Fibroblast of the aortic adventitia (primary cell): Measurements from ENCODE around the gene AKT2. TPM values are rescaled to one million over a fixed set of nuclear protein-coding genes. Genes with fewer than 3 reads are reported as not detected.

Experiments
- DNase-seq: peaks from one replicate; pipeline ENCODE4 v3.0.0-alpha.2; 2010; ENCODE audit warnings: low read depth
- H3K4me3 ChIP-seq: 2 replicates; pipeline ENCODE4 v1.5.1; 2011; ENCODE audit warnings: low read depth, mild to moderate bottlenecking, control low read depth, low read length, moderate library complexity
- CTCF ChIP-seq: IDR thresholded peaks from 2 replicates; pipeline ENCODE4 v1.5.1; 2011; ENCODE audit warnings: mild to moderate bottlenecking, low read length, control low read depth, inconsistent platforms; ENCODE audit not compliant: insufficient read depth
- total RNA-seq: library from RNA; depleted of rRNA; stranded (reverse); fragments of >200 nt; gene quantifications from 2 replicates; pipeline ENCODE4 v1.2.3, GENCODE V29; 2012; ENCODE audit warnings: low replicate concordance

Gene AKT2
- total RNA-seq, 1 donor, result 124 TPM

- H3K4me3 ChIP-seq, result no peak overlapping the region
- TF ChIP-seq CTCF, result no peak
- no peak for DNase-seq
These were observed 55.2 kb downstream of the AKT2 start for GRCh38 chr19:40229926-40230417.

- peak; percentile 37 for DNase-seq
- TF ChIP-seq CTCF, result no peak
- H3K4me3 ChIP-seq, result no peak overlapping the region
These were observed 55.7 kb downstream of the AKT2 start for GRCh38 chr19:40229484-40229883.

- DNase-seq, result no peak
- TF ChIP-seq CTCF, result no peak
- H3K4me3 ChIP-seq, result no peak overlapping the region
These were observed 56.3 kb downstream of the AKT2 start for GRCh38 chr19:40228863-40229262.

GRCh38 chr19:40228346-40228745 is 56.8 kb downstream of the AKT2 start:
- no peak overlapping the region for H3K4me3 ChIP-seq
- TF ChIP-seq CTCF, result no peak
- DNase-seq, result no peak

- TF ChIP-seq CTCF, result peak; percentile 20
- H3K4me3 ChIP-seq, result peak overlapping the region; percentile 35
These were observed 59.5 kb downstream of the AKT2 start for GRCh38 chr19:40225440-40226305.

GRCh38 chr19:40224342-40225150 is 60.6 kb downstream of the AKT2 start:
- no peak for TF ChIP-seq CTCF
- H3K4me3 ChIP-seq, result no peak overlapping the region
- DNase-seq, result no peak

More at GRCh38 chr19:40225440-40226305, 59.5 kb downstream of the AKT2 start:
- DNase-seq, result peak; percentile 27
